GM19324 (cell line): Measurements from ENCODE around the gene ZMYM1.
"Not testable (repeated sequence)": the region's sequence is repeated elsewhere in the genome, so short reads cannot be mapped to it uniquely, and the experiment has no call there.

ENCODE experiments used
- ATAC-seq: cut with Tn5 transposase; IDR thresholded peaks from one replicate; pipeline ENCODE4 v1.9.1; 2021; ENCODE audit warnings: mild to moderate bottlenecking, moderate library complexity; ENCODE audit not compliant: unreplicated experiment, low FRiP score

ZMYM1 gene

GRCh38 chr1:35073265-35073811, 5.8 kb upstream of the ZMYM1 start:
- no peak for ATAC-seq

GRCh38 chr1:35076426-35076825, 2.8 kb upstream of the ZMYM1 start:
- ATAC-seq, result not testable (repeated sequence)

- no peak for ATAC-seq
Observed at GRCh38 chr1:35080171-35080854, 1.1 kb downstream of the ZMYM1 start.

GRCh38 chr1:35085421-35085820, 6.2 kb downstream of the ZMYM1 start:
- ATAC-seq, result no peak

- ATAC-seq, result no peak
Observed at GRCh38 chr1:35097224-35097623, 18.0 kb downstream of the ZMYM1 start.

- ATAC-seq, result no peak
Observed at GRCh38 chr1:35111106-35111505, 31.9 kb downstream of the ZMYM1 start.

GRCh38 chr1:35112668-35113067, 33.5 kb downstream of the ZMYM1 start:
- no peak for ATAC-seq

GRCh38 chr1:35115459-35116383, 36.5 kb downstream of the ZMYM1 start:
- ATAC-seq, result no peak

- no peak for ATAC-seq
Observed at GRCh38 chr1:35120458-35121133, 41.4 kb downstream of the ZMYM1 start.

GRCh38 chr1:35122311-35122710, 43.1 kb downstream of the ZMYM1 start:
- no peak for ATAC-seq

GRCh38 chr1:35126546-35126945, 47.4 kb downstream of the ZMYM1 start:
- ATAC-seq, result no peak

- no peak for ATAC-seq
Observed at GRCh38 chr1:35129080-35129479, 49.9 kb downstream of the ZMYM1 start.

- no peak for ATAC-seq
Observed at GRCh38 chr1:35136780-35137179, 57.6 kb downstream of the ZMYM1 start.

- not testable (repeated sequence) for ATAC-seq
Observed at GRCh38 chr1:35137590-35137989, 58.4 kb downstream of the ZMYM1 start.

GRCh38 chr1:35142294-35142693, 63.1 kb downstream of the ZMYM1 start:
- ATAC-seq, result not testable (repeated sequence)

GRCh38 chr1:35142728-35143127, 63.5 kb downstream of the ZMYM1 start:
- ATAC-seq, result not testable (repeated sequence)

GRCh38 chr1:35143737-35144508, 64.7 kb downstream of the ZMYM1 start:
- no peak for ATAC-seq

- ATAC-seq, result not testable (repeated sequence)
Observed at GRCh38 chr1:35145892-35146549, 66.8 kb downstream of the ZMYM1 start.

GRCh38 chr1:35151220-35151619, 72.0 kb downstream of the ZMYM1 start:
- no peak for ATAC-seq

GRCh38 chr1:35164893-35165292, 85.7 kb downstream of the ZMYM1 start:
- no peak for ATAC-seq
